GM21619 (cell line): Measurements from ENCODE around the gene WDR35.
"Not testable (repeated sequence)": the region's sequence is repeated elsewhere in the genome, so short reads cannot be mapped to it uniquely, and the experiment has no call there.

ENCODE experiments used
- ATAC-seq: cut with Tn5 transposase; IDR thresholded peaks from one replicate; pipeline ENCODE4 v1.9.1; 2021; ENCODE audit not compliant: unreplicated experiment

Gene WDR35

GRCh38 chr2:19895535-19895934 is 94.4 kb downstream of the WDR35 start:
- ATAC-seq, result no peak

DNA sequence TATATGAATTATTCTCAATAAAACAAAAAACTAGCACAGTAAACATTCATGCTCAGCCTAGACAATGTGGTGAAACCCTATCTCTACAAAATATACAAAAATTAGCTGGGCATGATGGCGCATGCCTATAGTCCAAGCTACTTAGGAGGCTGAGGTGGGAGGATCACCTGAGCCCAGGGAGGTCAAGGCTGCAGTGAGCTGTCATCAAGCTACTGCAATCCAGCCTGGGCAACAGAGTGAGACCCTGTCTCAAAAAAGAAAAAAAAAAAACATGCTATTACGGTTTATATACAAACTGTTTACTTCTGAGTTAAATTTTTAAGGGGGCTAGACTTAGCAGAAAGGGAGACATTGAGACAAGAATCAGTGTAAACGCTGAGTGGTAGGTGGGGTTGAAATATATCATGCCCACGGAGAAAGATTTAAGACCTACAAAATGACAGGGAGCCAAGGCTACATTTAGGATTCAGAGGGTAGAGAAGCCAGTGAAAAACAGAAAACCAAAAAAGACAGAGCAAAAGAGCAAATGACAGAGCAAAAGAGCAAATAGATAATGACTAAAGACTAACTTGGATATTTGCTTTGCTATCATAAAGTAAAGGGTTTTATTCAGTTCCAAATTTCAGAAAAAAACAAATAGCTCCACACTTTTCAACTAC is 95.6 kb downstream of the WDR35 start:
- peak; percentile 15 for ATAC-seq

- peak; percentile 81 for ATAC-seq
These were observed 96.3 kb downstream of the WDR35 start for GRCh38 chr2:19893520-19894133.

DNA sequence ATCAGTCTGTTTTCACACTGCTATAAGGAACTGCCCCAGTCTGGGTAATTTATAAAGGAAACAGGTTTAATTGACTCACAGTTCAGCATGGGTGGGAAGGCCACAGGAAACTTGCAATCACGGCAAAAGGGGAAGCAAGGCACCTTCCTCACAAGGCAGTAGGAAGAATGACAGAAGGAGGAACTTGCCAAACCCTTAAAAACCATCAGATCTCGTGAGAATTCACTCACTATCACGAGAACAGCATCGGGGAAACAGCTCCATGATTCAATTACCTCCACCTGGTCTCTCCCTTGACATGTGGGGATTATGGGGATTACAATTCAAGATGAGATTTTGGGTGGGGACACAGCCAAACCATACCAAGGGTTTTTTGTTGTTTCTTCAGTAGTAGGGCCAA is 97.9 kb downstream of the WDR35 start:
- not testable (repeated sequence) for ATAC-seq

DNA sequence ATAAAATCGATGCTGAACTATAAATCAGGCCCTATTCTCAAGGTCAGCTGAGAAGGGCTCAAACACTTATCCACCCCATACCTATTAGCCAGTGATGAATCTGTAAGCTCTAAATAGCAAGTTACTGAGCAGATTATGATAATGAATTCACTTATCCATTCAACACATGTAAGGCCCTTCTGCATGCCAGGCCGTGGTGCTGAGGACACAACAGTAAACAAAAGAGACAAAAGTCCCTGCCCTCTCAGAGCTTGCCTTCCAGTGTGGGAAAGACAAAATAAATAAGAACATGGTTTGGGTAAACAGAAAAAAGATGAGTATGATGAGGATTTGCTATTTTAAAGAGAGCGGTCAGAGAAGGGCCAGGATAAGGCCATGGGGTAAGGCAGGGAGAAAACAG is 99.8 kb downstream of the WDR35 start:
- no peak for ATAC-seq

- no peak for ATAC-seq
These were observed 101.1 kb downstream of the WDR35 start for GRCh38 chr2:19888831-19889230.

DNA sequence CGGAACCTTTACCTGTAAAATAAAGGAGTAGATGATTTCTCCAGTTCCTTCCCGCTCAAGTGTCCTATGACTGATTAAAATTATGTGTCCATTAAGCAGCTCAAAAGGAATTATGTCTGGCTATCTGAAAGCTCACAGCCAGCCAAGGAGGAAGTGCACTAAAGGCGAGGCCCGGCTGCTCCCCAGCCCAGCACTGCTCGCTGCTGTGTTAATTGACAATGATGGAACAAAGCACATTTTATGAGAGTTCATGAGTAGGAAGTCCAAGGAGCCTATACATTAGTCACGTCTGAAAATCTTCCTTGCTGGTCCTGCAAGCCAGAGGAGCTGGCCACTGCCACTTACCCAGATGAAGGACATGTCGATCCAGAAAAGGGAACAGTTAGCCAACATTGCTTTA is 102.4 kb downstream of the WDR35 start:
- ATAC-seq, result no peak

GRCh38 chr2:19886261-19886660 is 103.6 kb downstream of the WDR35 start:
- no peak for ATAC-seq

DNA sequence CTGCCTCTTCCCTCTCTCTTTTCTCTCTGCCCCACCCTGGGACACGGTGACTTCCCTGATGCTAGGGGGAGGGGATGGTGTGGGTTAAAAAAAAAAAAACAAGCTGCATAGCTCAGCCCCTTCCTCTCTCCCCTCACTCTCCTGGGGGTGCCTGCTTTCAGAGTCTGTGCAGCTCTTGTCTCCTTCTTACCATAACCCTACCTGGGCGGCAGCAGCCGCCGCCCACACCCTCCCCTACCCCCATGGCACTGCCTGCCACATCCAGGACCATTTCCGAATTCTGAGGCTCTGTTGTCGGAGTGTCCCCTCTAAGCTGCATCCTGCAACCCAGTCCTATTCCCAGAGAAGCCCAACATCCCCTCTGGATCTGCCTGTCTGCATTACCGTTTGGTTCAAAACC is 104.1 kb downstream of the WDR35 start:
- ATAC-seq, result no peak

GRCh38 chr2:19883971-19884720 is 105.8 kb downstream of the WDR35 start:
- ATAC-seq, result no peak

GRCh38 chr2:19883486-19883885 is 106.4 kb downstream of the WDR35 start:
- no peak for ATAC-seq

GRCh38 chr2:19882286-19882685 is 107.6 kb downstream of the WDR35 start:
- no peak for ATAC-seq

DNA sequence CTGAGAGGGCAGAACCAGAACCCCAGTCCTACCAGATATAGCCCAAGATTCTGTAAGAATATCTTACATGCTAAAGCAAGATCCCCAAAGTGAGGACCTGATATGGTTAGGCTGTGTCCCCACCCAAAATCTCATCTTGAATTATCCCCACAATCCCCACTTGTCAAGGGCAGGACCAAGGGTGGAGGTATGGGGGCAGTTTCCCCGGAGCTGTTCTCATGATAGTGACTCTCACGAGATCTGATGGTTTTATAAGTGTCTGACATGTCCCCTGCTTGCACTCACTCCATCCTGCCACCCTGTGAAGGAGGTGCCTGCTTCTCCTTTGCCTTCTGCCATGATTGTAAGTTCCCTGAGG is 108.0 kb downstream of the WDR35 start:
- no peak for ATAC-seq

DNA sequence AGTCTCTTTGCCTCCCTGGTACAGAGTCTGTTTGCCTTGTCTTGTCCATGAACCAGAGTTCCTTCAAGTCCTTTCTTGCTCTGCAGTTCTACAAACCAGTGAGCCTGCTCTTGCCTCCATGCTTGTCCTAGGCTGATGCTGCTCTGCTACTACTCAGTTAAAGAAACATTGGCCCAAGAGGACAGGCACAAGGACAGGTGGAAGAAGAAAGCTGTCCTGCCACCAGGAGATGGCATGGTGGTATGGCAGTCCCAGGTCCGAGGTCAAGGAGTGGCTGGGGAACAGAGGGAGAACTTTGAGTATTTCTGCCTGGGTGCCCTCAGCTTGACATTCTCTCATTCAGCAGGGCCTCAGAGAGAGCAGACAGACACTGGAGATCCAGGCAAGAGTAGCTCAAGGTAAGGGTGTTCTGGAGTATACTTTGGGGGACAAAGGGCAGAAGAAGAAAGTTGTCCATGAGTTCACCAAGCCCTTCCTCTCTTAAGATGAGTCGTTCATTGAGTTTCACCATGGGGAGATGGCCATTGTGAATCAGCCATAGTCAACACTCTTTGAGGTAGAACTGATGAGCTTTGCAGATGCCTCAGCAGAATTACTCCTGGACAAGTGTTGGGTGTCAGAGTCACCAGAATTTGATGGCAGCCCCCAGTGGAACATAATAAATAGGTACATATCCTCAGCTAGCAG is 108.5 kb downstream of the WDR35 start:
- ATAC-seq, result no peak

DNA sequence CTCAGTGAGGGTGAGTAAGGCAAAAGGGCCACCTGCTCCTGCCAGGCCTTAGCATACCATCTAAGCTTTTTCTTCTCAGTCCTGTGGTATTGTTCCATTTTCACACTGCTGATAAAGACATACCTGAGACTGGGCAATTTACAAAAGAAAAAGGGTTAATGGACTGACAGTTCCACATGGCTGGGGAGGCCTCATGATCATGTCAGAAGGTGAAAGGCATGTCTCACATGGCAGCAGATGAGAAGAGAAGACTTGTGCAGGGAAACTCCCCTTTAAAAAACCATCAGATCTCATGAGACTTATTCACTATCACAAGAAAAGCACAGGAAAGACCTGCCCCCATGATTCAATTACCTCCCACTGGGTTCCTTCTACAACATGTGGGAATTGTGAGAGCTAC is 109.7 kb downstream of the WDR35 start:
- ATAC-seq, result not testable (repeated sequence)

DNA sequence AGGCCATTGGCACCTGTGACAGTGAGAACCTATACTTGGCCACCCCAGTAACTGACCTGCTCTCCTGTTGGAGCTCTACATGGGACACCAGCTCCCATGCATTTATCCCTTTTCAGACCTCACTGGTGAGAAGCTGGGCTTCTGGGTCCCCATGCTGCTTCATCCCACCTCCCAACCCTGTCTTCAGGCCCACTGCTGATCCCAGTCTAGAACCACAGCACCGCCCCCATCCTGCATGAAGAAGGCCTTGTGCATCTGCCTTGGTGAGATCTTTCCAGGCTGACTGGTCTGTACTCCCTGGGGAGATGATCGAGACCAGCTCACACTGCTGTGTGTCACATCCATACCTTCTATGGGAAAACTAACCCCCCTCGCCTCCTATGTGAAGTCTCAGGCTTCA is 110.8 kb downstream of the WDR35 start:
- no peak for ATAC-seq

GRCh38 chr2:19878268-19879046 is 111.4 kb downstream of the WDR35 start:
- ATAC-seq, result no peak

GRCh38 chr2:19876751-19877150 is 113.2 kb downstream of the WDR35 start:
- no peak for ATAC-seq

- ATAC-seq, result no peak
These were observed 114.6 kb downstream of the WDR35 start for GRCh38 chr2:19875280-19875679.

DNA sequence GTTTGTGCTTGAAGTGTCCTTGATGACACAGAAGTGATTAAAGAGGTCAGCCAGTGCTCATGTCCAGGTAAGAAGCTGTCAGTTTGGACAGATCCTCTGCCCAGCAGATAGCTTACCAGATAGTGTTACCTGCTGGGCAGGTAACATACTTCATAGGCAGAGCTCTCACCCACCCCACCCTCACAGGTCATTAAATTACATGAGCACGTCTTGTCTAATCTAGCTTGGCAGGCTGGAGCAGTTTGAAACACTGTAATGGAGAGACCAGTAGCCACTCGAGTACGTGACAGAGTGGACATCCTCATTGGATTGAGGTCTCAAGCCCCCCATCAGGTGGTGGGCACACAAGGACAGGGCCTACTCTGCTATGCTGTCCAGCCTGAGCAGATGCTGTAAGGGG is 115.2 kb downstream of the WDR35 start:
- ATAC-seq, result no peak

DNA sequence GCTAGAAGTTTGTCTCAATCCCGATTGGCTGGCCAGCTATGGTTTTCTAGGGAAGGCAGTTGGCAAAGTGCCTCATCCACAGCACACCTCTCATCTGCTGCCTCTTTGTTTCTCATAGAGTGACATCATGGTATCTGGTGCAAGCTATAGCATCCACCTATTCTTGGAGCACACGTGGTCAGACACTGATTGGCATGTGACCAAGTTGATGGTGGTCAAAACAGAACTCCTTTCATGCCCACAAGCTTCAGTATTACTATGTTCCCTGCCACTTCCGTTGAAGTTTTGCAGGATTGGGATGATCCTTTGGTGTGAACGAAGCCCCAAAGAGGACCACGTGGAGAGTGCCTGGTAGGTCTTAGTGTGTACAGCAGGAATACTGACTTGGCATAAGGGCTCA is 116.9 kb downstream of the WDR35 start:
- no peak for ATAC-seq
